GM18498 (cell line): ENCODE results near the gene CELSR2.

ENCODE experiments used
- ATAC-seq: cut with Tn5 transposase; IDR thresholded peaks from one replicate; pipeline ENCODE4 v1.9.1; 2021; ENCODE audit warnings: mild to moderate bottlenecking, moderate library complexity; ENCODE audit not compliant: unreplicated experiment

CELSR2 gene

DNA sequence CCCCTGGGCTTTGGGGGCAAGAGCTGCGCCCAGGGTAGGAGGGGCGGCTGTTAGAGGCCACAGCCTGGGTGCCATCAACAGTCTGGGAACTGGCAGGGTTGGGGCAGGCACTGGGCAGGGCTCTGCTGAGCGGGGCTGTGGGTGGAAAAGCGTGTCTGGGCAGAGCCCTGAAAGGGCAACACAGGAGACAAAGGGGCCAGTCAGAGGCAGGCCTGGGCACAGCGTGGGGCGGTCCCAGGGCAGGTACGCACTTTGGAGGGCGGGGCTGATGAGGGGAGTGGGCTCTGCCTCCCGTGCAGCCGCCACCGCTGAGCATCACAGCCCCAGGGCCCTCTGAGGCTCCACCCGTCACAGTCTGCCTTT is 13.9 kb downstream of the CELSR2 start:
- peak; percentile 23 for ATAC-seq

DNA sequence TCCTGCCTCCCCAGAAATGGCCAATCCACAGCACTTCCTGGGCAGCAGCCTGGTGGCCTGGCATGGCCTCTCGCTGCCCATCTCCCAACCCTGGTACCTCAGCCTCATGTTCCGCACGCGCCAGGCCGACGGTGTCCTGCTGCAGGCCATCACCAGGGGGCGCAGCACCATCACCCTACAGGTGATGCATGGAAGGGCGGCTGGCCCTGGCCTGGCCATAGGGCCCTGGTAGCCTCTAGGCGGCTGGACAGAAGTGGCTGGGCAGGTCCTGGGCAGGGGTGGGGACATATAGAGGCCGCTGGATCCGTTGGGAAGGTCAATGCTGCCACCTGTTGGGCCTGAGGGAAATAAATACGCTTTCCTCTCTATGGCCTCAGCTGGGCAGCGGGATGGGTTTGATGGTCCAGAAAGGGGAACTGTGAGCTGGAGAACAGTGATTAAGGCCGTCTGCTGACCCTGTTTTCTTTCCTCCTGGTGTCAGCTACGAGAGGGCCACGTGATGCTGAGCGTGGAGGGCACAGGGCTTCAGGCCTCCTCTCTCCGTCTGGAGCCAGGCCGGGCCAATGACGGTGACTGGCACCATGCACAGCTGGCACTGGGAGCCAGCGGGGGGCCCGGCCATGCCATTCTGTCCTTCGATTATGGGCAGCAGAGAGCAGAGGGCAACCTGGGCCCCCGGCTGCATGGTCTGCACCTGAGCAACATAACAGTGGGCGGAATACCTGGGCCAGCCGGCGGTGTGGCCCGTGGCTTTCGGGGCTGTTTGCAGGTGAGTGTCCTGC is 14.4 kb downstream of the CELSR2 start:
- peak; percentile 82 for ATAC-seq

DNA sequence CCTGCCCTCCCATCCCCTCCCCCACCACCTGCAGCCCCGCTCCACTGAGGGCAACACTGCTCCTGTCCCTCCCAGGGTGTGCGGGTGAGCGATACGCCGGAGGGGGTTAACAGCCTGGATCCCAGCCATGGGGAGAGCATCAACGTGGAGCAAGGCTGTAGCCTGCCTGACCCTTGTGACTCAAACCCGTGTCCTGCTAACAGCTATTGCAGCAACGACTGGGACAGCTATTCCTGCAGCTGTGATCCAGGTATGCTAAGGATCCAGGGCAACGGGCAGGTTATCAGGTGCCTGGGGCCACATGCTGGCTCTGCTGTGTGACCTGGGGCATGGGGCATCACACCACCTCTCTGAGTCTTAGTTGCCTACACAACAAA is 15.0 kb downstream of the CELSR2 start:
- ATAC-seq, result no peak

DNA sequence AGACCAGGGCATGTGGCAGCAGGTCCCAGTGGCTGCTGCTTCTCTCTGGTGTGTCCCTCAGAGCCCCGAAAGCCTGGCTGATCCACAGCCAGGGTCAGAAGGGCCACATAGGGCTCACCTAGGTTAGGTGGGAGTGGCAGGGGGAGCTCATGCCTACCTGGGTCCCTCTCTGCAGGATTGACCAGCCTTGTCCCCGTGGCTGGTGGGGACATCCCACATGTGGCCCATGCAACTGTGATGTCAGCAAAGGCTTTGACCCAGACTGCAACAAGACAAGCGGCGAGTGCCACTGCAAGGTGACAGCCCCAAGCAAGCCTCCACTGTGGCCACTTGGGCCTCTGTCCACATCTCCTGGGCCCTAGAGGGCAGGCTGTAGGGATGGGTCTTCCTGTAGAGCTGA is 15.7 kb downstream of the CELSR2 start:
- ATAC-seq, result no peak

DNA sequence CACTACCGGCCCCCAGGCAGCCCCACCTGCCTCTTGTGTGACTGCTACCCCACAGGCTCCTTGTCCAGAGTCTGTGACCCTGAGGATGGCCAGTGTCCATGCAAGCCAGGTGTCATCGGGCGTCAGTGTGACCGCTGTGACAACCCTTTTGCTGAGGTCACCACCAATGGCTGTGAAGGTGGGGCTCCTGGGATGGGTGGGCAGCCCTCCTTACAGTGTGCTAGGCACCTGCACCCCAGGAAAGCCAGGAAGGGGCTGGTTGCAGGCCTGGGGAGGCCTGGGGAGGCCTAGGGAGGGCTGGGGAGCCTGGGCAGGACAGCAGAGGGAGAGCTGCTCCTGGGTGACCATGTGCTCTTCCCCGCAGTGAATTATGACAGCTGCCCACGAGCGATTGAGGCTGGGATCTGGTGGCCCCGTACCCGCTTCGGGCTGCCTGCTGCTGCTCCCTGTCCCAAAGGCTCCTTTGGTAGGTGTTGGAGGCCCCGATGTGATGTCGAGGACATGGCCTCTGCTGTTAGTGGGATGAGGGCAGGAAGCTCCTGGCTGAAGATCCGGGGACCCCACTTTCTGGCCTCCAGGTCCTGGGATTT is 16.5 kb downstream of the CELSR2 start:
- ATAC-seq, result no peak

DNA sequence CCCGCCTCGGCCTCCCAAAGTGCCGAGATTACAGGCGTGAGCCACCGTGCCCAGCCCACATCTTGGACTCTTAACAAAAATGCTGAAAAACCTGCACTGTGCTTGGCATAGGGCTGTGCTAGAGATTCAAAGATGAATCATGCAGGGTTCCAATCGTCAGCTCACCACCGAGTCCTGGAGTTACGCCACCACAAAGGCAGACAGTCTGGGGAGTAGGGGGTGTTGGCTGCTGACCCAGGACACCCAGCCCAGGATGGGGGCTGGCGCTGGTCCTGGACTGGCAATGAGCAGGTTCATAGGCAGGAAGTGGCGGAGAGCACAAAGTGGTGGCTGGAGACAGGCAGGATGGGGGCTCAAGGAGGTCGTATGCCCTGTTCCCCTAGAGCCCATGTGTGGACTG is 17.6 kb downstream of the CELSR2 start:
- no peak for ATAC-seq

DNA sequence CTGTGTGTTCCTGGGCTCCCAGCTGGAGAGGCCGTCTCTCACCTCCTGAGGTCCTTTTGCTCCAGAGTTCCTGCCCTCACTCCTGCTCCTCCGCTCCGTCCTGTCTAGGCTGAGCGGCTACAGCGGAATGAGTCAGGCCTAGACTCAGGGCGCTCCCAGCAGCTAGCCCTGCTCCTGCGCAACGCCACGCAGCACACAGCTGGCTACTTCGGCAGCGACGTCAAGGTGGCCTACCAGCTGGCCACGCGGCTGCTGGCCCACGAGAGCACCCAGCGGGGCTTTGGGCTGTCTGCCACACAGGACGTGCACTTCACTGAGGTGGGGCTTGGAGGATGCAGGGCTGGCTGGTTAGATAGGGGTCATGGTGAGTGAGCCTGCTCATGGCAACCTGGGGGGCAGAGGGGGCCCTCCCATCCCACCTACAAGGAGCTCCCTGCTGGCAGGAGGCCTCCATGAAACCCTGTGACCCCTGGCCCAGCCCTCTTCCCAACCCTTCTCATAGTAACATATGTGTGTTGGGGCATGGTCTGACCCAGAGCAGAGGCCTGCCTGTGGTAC is 18.5 kb downstream of the CELSR2 start:
- ATAC-seq, result no peak

DNA sequence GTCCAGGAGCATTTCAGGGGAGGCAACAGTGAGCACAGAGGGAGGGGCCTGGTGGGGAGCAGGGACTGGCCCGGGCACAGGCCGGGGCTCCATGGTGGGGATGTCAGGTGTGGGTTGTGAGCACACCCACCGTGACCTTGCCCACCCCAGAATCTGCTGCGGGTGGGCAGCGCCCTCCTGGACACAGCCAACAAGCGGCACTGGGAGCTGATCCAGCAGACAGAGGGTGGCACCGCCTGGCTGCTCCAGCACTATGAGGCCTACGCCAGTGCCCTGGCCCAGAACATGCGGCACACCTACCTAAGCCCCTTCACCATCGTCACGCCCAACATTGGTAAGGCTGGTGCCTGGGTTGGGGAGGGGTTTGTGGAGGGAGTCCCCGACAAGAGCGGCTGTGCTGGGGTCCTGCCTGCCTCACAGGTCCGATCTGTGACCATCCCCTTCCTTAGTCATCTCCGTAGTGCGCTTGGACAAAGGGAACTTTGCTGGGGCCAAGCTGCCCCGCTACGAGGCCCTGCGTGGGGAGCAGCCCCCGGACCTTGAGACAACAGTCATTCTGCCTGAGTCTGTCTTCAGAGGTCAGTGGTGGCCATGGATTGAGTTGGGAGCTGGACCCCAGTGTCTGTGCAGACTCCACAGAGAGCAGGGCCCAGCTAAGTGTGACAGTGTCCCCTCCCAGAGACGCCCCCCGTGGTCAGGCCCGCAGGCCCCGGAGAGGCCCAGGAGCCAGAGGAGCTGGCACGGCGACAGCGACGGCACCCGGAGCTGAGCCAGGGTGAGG is 19.3 kb downstream of the CELSR2 start:
- ATAC-seq, result no peak

DNA sequence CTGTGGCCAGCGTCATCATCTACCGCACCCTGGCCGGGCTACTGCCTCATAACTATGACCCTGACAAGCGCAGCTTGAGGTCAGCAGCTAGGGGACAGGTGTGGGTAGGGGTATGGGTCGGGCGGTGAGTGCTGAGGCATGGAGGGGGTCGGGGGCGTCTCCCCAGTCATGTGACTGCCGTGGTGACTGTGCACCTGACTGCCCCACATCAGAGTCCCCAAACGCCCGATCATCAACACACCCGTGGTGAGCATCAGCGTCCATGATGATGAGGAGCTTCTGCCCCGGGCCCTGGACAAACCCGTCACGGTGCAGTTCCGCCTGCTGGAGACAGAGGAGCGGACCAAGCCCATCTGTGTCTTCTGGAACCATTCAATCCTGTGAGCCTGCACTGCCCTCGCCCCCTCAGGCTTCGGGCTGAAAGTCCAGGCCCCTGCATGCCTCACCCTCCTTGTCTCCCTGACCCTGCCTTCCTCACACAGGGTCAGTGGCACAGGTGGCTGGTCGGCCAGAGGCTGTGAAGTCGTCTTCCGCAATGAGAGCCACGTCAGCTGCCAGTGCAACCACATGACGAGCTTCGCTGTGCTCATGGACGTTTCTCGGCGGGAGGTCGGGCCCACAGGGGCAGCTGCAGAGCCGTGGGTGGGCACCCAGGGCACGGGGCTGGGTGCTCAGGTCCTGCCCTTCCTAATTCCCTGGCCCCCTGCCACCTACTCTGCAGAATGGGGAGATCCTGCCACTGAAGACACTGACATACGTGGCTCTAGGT is 20.1 kb downstream of the CELSR2 start:
- ATAC-seq, result no peak

DNA sequence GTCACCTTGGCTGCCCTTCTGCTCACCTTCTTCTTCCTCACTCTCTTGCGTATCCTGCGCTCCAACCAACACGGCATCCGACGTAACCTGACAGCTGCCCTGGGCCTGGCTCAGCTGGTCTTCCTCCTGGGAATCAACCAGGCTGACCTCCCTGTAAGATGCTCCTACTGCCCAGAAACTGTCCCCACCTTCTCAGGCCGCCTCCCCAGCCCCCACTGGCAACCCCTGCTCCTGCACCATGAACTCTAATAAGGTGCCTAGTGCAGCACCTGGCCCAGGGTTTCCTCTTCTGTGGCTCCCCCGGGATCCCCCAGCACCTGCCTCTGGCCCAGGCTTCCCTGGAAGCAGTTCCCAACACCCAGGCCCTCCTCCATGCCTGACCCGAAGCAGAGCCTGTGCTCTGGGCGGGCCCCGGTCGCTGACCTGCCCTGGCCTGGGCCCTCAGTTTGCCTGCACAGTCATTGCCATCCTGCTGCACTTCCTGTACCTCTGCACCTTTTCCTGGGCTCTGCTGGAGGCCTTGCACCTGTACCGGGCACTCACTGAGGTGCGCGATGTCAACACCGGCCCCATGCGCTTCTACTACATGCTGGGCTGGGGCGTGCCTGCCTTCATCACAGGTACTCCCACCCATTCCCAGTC is 20.8 kb downstream of the CELSR2 start:
- no peak for ATAC-seq

DNA sequence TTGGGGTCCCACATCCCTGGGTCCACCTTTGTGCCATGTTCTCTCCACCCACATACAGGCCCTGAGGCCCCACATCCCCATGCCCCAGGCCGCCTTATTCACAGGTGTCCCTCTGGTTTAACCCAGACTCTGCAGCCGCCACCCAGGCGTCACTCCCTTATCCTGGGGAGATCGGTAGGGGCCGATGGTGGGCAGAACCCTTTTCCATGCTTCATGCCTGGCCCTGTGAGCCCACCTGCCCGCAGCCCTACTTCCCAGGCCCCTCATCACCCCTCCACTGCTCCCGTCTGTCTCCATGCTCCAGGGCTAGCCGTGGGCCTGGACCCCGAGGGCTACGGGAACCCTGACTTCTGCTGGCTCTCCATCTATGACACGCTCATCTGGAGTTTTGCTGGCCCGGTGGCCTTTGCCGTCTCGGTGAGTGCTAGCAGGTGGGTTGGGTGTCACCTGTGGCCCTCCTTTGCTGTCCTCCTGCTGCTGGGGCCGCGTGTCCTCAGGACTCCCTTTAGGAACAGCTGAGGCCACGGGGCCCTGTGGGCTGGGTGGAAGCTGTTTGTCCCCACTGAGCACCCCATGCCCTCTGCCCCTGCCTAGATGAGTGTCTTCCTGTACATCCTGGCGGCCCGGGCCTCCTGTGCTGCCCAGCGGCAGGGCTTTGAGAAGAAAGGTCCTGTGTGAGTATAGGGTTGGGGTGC is 21.4 kb downstream of the CELSR2 start:
- no peak for ATAC-seq

DNA sequence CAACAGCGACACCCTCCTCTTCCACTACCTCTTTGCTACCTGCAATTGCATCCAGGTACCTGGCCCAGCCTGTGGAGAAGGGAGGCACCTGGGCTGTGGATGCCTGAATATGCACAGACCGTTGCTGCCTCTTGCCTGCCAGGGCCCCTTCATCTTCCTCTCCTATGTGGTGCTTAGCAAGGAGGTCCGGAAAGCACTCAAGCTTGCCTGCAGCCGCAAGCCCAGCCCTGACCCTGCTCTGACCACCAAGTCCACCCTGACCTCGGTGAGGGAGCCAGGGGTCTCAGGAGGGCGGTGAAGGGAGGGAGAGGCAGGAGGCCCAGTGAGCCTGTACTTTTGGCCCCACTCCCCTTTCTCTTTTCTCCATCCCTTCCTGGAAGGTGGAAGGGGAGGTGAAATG is 22.1 kb downstream of the CELSR2 start:
- no peak for ATAC-seq

DNA sequence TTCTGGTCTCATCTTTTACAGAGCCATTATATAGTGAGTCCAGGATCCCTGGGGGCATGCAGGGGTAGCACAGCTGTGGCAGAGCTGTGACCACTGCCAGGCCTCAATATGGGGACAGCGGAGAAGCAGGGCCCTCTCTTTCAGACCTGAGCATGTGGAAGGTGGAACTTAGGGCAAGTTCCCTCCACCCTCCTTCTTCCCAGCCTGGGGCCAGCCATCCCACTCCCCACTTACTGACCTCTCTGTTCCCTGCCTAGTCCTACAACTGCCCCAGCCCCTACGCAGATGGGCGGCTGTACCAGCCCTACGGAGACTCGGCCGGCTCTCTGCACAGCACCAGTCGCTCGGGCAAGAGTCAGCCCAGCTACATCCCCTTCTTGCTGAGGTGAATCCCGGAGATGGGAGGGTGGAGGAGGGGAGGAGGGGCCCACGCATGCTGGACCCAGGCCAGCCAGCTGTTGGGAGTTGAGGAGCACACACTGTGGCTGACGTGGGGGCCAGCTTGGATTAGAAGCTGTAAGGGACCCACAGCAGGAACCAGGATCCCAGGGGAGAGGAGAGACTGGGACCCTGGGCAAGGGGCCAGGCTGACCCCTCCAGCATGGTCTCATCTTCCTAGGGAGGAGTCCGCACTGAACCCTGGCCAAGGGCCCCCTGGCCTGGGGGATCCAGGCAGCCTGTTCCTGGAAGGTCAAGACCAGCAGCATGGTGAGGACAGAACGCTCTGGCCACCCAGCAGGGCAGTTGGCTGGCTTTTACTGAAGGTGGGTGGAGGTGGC is 22.9 kb downstream of the CELSR2 start:
- ATAC-seq, result no peak

DNA sequence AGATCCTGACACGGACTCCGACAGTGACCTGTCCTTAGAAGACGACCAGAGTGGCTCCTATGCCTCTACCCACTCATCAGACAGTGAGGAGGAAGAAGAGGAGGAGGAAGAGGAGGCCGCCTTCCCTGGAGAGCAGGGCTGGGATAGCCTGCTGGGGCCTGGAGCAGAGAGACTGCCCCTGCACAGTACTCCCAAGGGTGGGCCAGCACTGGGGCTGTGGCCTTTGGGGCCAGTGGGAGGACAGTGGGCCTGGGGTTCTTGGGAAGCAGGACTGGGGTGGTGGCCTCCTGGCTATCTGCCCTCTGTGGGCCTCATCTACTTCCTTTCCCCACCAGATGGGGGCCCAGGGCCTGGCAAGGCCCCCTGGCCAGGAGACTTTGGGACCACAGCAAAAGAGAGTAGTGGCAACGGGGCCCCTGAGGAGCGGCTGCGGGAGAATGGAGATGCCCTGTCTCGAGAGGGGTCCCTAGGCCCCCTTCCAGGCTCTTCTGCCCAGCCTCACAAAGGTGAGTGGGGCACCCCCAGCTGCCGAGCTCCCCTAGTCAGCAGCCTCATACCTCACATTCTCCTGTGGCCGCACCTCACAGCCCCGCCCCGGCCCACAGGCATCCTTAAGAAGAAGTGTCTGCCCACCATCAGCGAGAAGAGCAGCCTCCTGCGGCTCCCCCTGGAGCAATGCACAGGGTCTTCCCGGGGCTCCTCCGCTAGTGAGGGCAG is 23.6 kb downstream of the CELSR2 start:
- ATAC-seq, result no peak

DNA sequence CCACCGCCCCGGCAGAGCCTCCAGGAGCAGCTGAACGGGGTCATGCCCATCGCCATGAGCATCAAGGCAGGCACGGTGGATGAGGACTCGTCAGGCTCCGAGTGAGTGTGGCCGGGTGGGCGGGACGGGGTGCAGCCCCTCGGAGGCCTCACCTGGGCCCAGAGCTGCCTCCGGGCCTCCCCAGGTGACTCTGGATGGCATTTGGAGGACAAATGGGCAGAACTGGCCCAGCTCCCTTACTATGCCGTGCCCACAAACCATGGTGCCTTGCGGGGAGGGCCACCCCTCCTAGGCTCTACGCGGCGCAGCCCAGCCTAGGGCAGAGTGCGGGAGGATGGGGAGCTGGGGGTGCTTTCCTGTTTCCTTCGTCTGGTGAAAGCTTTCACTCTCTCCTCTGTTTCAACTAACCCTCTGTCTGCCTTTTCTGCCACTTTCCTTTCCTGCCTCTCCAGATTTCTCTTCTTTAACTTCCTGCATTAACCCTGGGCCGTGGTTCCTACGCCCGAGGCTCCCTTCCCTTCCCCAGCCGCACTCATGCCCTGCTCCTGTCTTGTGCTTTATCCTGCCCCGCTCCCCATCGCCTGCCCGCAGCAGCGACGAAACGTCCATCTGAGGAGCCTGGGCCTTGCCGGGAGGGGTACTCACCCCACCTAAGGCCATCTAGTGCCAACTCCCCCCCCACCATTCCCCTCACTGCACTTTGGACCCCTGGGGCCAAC is 24.4 kb downstream of the CELSR2 start:
- no peak for ATAC-seq

DNA sequence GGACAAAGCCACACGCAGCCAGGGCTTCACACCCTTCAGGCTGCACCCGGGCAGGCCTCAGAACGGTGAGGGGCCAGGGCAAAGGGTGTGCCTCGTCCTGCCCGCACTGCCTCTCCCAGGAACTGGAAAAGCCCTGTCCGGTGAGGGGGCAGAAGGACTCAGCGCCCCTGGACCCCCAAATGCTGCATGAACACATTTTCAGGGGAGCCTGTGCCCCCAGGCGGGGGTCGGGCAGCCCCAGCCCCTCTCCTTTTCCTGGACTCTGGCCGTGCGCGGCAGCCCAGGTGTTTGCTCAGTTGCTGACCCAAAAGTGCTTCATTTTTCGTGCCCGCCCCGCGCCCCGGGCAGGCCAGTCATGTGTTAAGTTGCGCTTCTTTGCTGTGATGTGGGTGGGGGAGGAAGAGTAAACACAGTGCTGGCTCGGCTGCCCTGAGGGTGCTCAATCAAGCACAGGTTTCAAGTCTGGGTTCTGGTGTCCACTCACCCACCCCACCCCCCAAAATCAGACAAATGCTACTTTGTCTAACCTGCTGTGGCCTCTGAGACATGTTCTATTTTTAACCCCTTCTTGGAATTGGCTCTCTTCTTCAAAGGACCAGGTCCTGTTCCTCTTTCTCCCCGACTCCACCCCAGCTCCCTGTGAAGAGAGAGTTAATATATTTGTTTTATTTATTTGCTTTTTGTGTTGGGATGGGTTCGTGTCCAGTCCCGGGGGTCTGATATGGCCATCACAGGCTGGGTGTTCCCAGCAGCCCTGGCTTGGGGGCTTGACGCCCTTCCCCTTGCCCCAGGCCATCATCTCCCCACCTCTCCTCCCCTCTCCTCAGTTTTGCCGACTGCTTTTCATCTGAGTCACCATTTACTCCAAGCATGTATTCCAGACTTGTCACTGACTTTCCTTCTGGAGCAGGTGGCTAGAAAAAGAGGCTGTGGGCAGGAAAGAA is 25.5 kb downstream of the CELSR2 start:
- ATAC-seq, result no peak
